Immature natural killer cell (primary cell): ENCODE results near the gene PAQR4. TPM values are rescaled to one million over a fixed set of nuclear protein-coding genes. Genes with fewer than 3 reads are reported as not detected.
A peak's percentile ranks its signal among the peaks of the same experiment; 100 is the strongest.

Experiments
- DNase-seq, 3 donors: peaks; one replicate each; pipeline ENCODE4 v3.0.0; 2022; ENCODE audit warnings: mixed read lengths in 1 of 3
- H3K27ac Mint-ChIP-seq, 6 donors: one replicate each; pipeline ENCODE4 v1.8.0; 2020; ENCODE audit warnings: mixed read lengths in 6 of 6, mild to moderate bottlenecking in 5 of 6, inconsistent platforms in 4 of 6, moderate library complexity in 3 of 6
- H3K27me3 Mint-ChIP-seq, 3 donors: one replicate each; pipeline ENCODE4 v1.8.0; 2020 to 2021; ENCODE audit warnings: low read depth in 3 of 3, mild to moderate bottlenecking in 3 of 3, mixed read lengths in 3 of 3, moderate library complexity in 3 of 3, inconsistent platforms in 1 of 3
- H3K36me3 Mint-ChIP-seq, 3 donors: one replicate each; pipeline ENCODE4 v1.8.0; 2020; ENCODE audit warnings: mixed read lengths in 3 of 3, inconsistent platforms in 2 of 3, mild to moderate bottlenecking in 2 of 3
- H3K4me1 Mint-ChIP-seq, 2 donors: one replicate each; pipeline ENCODE4 v1.8.0; 2020; ENCODE audit warnings: inconsistent platforms in 2 of 2, mild to moderate bottlenecking in 2 of 2, mixed read lengths in 2 of 2, moderate library complexity in 1 of 2
- H3K4me3 Mint-ChIP-seq, 5 donors: one replicate each; pipeline ENCODE4 v1.8.0; 2020; ENCODE audit warnings: mild to moderate bottlenecking in 5 of 5, mixed read lengths in 5 of 5, inconsistent platforms in 3 of 5, moderate library complexity in 3 of 5
- H3K9me3 Mint-ChIP-seq, 6 donors: one replicate each; pipeline ENCODE4 v1.8.0; 2020; ENCODE audit warnings: mild to moderate bottlenecking in 6 of 6, mixed read lengths in 6 of 6, inconsistent platforms in 4 of 6, moderate library complexity in 3 of 6
- polyA plus RNA-seq, 3 donors: library from polyadenylated mRNA; unstranded; fragments of 300-500 nt; fragmentation: Illumina TruSeq; gene quantifications; one replicate each; pipeline ENCODE4 v1.2.3, GENCODE V29; 2021

Gene PAQR4
- polyA plus RNA-seq, 3 donors from 2014 or later, result 2.7 to 3.5 (median 2.7) TPM

GRCh38 chr16:3003582-3004270 lies 34.6 kb downstream of the PAQR4 start:
- Mint-ChIP-seq H3K27ac (peak overlapping the region in 1 of 6 donors; percentile 68), H3K27me3 (peaks cover 5 to 9% (median 7%) of the 10 kb centered on the region in 3 donors), H3K4me3 (peak overlapping the region; percentile 78 to 83 (median 79))

GRCh38 chr16:3004319-3004718 lies 35.2 kb downstream of the PAQR4 start:
- H3K9me3 Mint-ChIP-seq, result no peaks in the 10 kb centered on the region
- H3K27ac Mint-ChIP-seq, result no peak overlapping the region

More at GRCh38 chr16:3003582-3004270, 34.6 kb downstream of the PAQR4 start:
- no peaks in the 10 kb centered on the region for H3K9me3 Mint-ChIP-seq
- DNase-seq, result peak; percentile 95 to 96 (median 95)
- peaks cover 22 to 31% of the 10 kb centered on the region in 2 donors for H3K4me1 Mint-ChIP-seq
- no peaks in the 10 kb centered on the region for H3K36me3 Mint-ChIP-seq

GRCh38 chr16:3004781-3005284 lies 35.7 kb downstream of the PAQR4 start:
- Mint-ChIP-seq H3K27ac (no peak overlapping the region), H3K9me3 (no peaks in the 10 kb centered on the region), H3K36me3 (no peaks in the 10 kb centered on the region), H3K27me3 (peaks cover 5 to 9% (median 7%) of the 10 kb centered on the region in 3 donors), H3K4me3 (peak overlapping the region; percentile 59 to 79 (median 62)), H3K4me1 (peaks cover 22 to 33% of the 10 kb centered on the region in 2 donors)
- DNase-seq, result no peak

More at GRCh38 chr16:3004319-3004718, 35.2 kb downstream of the PAQR4 start:
- peaks cover 5 to 9% (median 7%) of the 10 kb centered on the region in 3 donors for H3K27me3 Mint-ChIP-seq
- H3K4me3 Mint-ChIP-seq, result peak overlapping the region in 2 of 5 donors; percentile 77 to 79
- DNase-seq, result no peak
- H3K4me1 Mint-ChIP-seq, result peaks cover 22 to 33% of the 10 kb centered on the region in 2 donors
- no peaks in the 10 kb centered on the region for H3K36me3 Mint-ChIP-seq

- H3K4me3 Mint-ChIP-seq, result peak overlapping the region in 3 of 5 donors; percentile 42 to 63 (median 56)
- H3K36me3 Mint-ChIP-seq, result no peaks in the 10 kb centered on the region
- peaks cover 22 to 33% of the 10 kb centered on the region in 2 donors for H3K4me1 Mint-ChIP-seq
- DNase-seq, result no peak
- no peak overlapping the region for H3K27ac Mint-ChIP-seq
- H3K9me3 Mint-ChIP-seq, result no peaks in the 10 kb centered on the region
- peaks cover 5 to 11% (median 9%) of the 10 kb centered on the region in 3 donors for H3K27me3 Mint-ChIP-seq
Observed at GRCh38 chr16:3007059-3007956, 38.2 kb downstream of the PAQR4 start.

- Mint-ChIP-seq H3K9me3 (no peaks in the 10 kb centered on the region), H3K27ac (no peak overlapping the region), H3K4me1 (peaks cover 22 to 32% of the 10 kb centered on the region in 2 donors), H3K27me3 (peaks cover 5 to 11% (median 8%) of the 10 kb centered on the region in 3 donors), H3K4me3 (peak overlapping the region; percentile 42 to 64 (median 59)), H3K36me3 (no peaks in the 10 kb centered on the region)
- DNase-seq, result peak in 1 of 3 donors; percentile 16
Observed at GRCh38 chr16:3007957-3008689, 39.0 kb downstream of the PAQR4 start.

GRCh38 chr16:3008690-3009037 lies 39.5 kb downstream of the PAQR4 start:
- Mint-ChIP-seq H3K27me3 (peaks cover 3 to 11% (median 8%) of the 10 kb centered on the region in 3 donors), H3K4me1 (peaks cover 22 to 31% of the 10 kb centered on the region in 2 donors), H3K4me3 (peak overlapping the region in 3 of 5 donors; percentile 42 to 59 (median 54)), H3K27ac (no peak overlapping the region), H3K9me3 (no peaks in the 10 kb centered on the region), H3K36me3 (no peaks in the 10 kb centered on the region)
- no peak for DNase-seq

- DNase-seq, result no peak
- no peaks in the 10 kb centered on the region for H3K9me3 Mint-ChIP-seq
- no peaks in the 10 kb centered on the region for H3K36me3 Mint-ChIP-seq
- no peak overlapping the region for H3K27ac Mint-ChIP-seq
- peaks cover 0 to 11% (median 8%) of the 10 kb centered on the region in 3 donors for H3K27me3 Mint-ChIP-seq
- no peak overlapping the region for H3K4me3 Mint-ChIP-seq
- peaks cover 22 to 28% of the 10 kb centered on the region in 2 donors for H3K4me1 Mint-ChIP-seq
Observed at GRCh38 chr16:3009568-3010390, 40.6 kb downstream of the PAQR4 start.

GRCh38 chr16:3010510-3010909 lies 41.4 kb downstream of the PAQR4 start:
- Mint-ChIP-seq H3K36me3 (no peaks in the 10 kb centered on the region), H3K4me3 (no peak overlapping the region), H3K9me3 (no peaks in the 10 kb centered on the region), H3K27ac (no peak overlapping the region), H3K27me3 (peaks cover 0 to 11% (median 5%) of the 10 kb centered on the region in 3 donors), H3K4me1 (peaks cover 22 to 26% of the 10 kb centered on the region in 2 donors)
- no peak for DNase-seq

GRCh38 chr16:3012246-3012645 lies 43.1 kb downstream of the PAQR4 start:
- DNase-seq, result no peak
- Mint-ChIP-seq H3K4me1 (peaks cover 15 to 17% of the 10 kb centered on the region in 2 donors), H3K36me3 (no peaks in the 10 kb centered on the region), H3K4me3 (no peak overlapping the region), H3K27me3 (peaks cover 4 to 17% (median 9%) of the 10 kb centered on the region in 3 donors), H3K27ac (no peak overlapping the region), H3K9me3 (no peaks in the 10 kb centered on the region)

GRCh38 chr16:3012828-3013420 lies 43.8 kb downstream of the PAQR4 start, which contains the start of gene CLDN9:
TSS of gene CLDN9 (plus strand) at chr16:3012923. CDS start at chr16:3013363, 440 bp downstream.
- Mint-ChIP-seq H3K27me3 (peaks cover 5 to 17% (median 9%) of the 10 kb centered on the region in 3 donors), H3K4me3 (no peak within 1 kb of the TSS), H3K36me3 (no peaks in the 10 kb centered on the region), H3K9me3 (no peaks in the 10 kb centered on the region), H3K27ac (no peak within 1 kb of the TSS), H3K4me1 (peaks cover 8 to 10% of the 10 kb centered on the region in 2 donors)
- no peak for DNase-seq

- Mint-ChIP-seq H3K9me3 (no peaks in the 10 kb centered on the region), H3K4me3 (no peak overlapping the region), H3K27me3 (peaks cover 6 to 11% (median 9%) of the 10 kb centered on the region in 3 donors), H3K36me3 (no peaks in the 10 kb centered on the region), H3K4me1 (peaks cover 2 to 5% of the 10 kb centered on the region in 2 donors), H3K27ac (no peak overlapping the region)
- no peak for DNase-seq
Observed at GRCh38 chr16:3013491-3013951, 44.4 kb downstream of the PAQR4 start.

- Mint-ChIP-seq H3K36me3 (no peaks in the 10 kb centered on the region), H3K27me3 (peaks cover 6 to 10% (median 9%) of the 10 kb centered on the region in 3 donors), H3K9me3 (no peaks in the 10 kb centered on the region), H3K27ac (no peak overlapping the region), H3K4me3 (no peak overlapping the region), H3K4me1 (peaks cover 0 to 1% of the 10 kb centered on the region in 2 donors)
- DNase-seq, result no peak
Observed at GRCh38 chr16:3013998-3014690, 45.0 kb downstream of the PAQR4 start.
